Endodermal cell (in vitro differentiated cells): Measurements from ENCODE around the gene NRXN3. TPM values are rescaled to one million over a fixed set of nuclear protein-coding genes. Genes with fewer than 3 reads are reported as not detected.

Experiments
- DNase-seq: peaks from one replicate; pipeline ENCODE4 v3.0.0-alpha.2; 2017
- H3K27ac ChIP-seq: 2 replicates; pipeline ENCODE4 v1.5.1; 2013; ENCODE audit warnings: mild to moderate bottlenecking, low read depth, low read length, moderate library complexity
- H3K27me3 ChIP-seq: 2 replicates; pipeline ENCODE4 v1.6.1; 2013; ENCODE audit warnings: mild to moderate bottlenecking, low read length, moderate library complexity; ENCODE audit not compliant: insufficient read depth, control insufficient read depth, poor library complexity, severe bottlenecking
- H3K36me3 ChIP-seq: 2 replicates; pipeline ENCODE4 v1.7.0; 2013; ENCODE audit warnings: mild to moderate bottlenecking, low read length, moderate library complexity; ENCODE audit not compliant: control insufficient read depth, insufficient read depth
- H3K4me1 ChIP-seq: one replicate; pipeline ENCODE4 v1.7.0; 2013; ENCODE audit warnings: low read length; ENCODE audit not compliant: control insufficient read depth, insufficient read depth
- H3K4me3 ChIP-seq: 2 replicates; pipeline ENCODE4 v1.5.1; 2013; ENCODE audit warnings: mild to moderate bottlenecking, low read length, moderate library complexity
- H3K9ac ChIP-seq: 2 replicates; pipeline ENCODE4 v1.6.1; 2013; ENCODE audit warnings: mild to moderate bottlenecking, low read length, moderate library complexity; ENCODE audit not compliant: poor library complexity, severe bottlenecking; ENCODE audit errors: extremely low read depth
- H3K9me3 ChIP-seq: 2 replicates; pipeline ENCODE4 v1.6.1; 2013; ENCODE audit warnings: mild to moderate bottlenecking, low read length, moderate library complexity; ENCODE audit not compliant: control insufficient read depth
- H3K27ac Mint-ChIP-seq: 2 replicates; pipeline ENCODE4 v1.8.0; 2020; ENCODE audit warnings: mixed read lengths
- H3K27me3 Mint-ChIP-seq: 2 replicates; pipeline ENCODE4 v1.8.0; 2021; ENCODE audit warnings: mild to moderate bottlenecking, mixed read lengths; ENCODE audit not compliant: insufficient read depth
- H3K36me3 Mint-ChIP-seq: 2 replicates; pipeline ENCODE4 v1.8.0; 2020; ENCODE audit warnings: low read depth, mixed read lengths
- H3K4me1 Mint-ChIP-seq: 2 replicates; pipeline ENCODE4 v1.8.0; 2020; ENCODE audit warnings: mixed read lengths
- H3K4me3 Mint-ChIP-seq: 2 replicates; pipeline ENCODE4 v1.8.0; 2020; ENCODE audit warnings: mild to moderate bottlenecking, moderate library complexity, mixed read lengths
- H3K9me3 Mint-ChIP-seq: 2 replicates; pipeline ENCODE4 v1.8.0; 2020; ENCODE audit warnings: mild to moderate bottlenecking, mixed read lengths
- CTCF ChIP-seq: fragments of 200-600 bp; sonication (generic); conservative IDR thresholded peaks from 2 replicates; pipeline ENCODE4 v1.5.0; 2021; ENCODE audit warnings: antibody characterized with exemption, mild to moderate bottlenecking
- WGBS, 2 experiments: methylation state at CpG; one replicate each; pipeline versions ENCODE4 v1.1.5 to v1.1.7; 2013; ENCODE audit warnings: missing lambda C conversion rate in 2 of 2, mixed read lengths in 1 of 2; ENCODE audit not compliant: insufficient coverage in 1 of 2, insufficient read length in 1 of 2; 5-methylcytosine and 5-hydroxymethylcytosine counted together
- total RNA-seq, 2 donors: library from RNA; stranded (reverse); fragmentation: NEBNext Ultra II Directional in 1 of 2; extraction: Animal tissue kit (Norgen Biotek cat#: 25700) in 1 of 2; gene quantifications; 2 replicates in 1 of 2; 3 replicates in 1 of 2; pipeline ENCODE4 v1.2.1, GENCODE V29; 2021

NRXN3 gene
- total RNA-seq, 2 donors from 2014 or later: 20.9 to 21.4 TPM

DNA sequence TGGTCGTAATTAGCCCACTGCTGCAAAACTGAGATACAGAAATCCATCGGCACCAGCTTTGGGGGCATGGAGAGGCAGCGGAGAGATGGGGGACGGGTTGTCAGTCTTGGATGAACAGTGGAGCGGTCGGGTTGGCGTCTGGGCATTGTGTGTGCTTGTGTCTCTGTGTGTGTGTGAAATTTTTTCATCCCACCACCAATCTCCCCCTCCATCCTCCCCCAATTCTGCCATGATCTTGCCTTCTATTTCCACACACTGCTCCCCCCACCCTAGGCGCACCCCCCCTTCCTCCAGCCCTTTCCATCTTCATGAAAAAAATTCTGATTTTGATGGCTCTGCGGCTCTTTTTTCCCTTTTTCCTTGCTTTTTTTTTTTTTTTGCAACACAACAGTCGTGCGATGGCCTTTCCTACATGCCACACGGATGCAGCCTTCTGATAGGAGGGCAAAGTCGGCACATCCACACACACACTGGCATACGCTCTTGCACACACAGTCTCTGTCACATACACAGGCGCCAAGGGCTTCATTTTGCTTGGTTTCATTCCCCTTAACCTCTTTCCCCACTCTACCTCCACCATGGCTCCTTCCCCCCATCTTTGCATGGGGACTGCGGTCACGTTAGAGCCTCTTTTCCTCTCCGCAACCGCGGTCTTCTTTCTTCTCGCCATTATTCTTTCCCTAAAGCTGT, 3.3 kb downstream of the NRXN3 start:
- Mint-ChIP-seq H3K27me3 (peaks cover 2% of the 10 kb centered on the region), H3K4me1 (peaks cover 17% of the 10 kb centered on the region), H3K36me3 (no peaks in the 10 kb centered on the region), H3K9me3 (no peaks in the 10 kb centered on the region), H3K4me3 (no peak overlapping the region), H3K27ac (no peak overlapping the region)
- H3K27me3 ChIP-seq: no peaks in the 10 kb centered on the region
- TF ChIP-seq CTCF: no peak
- DNase-seq: no peak
- WGBS, 2 experiments: 89 to 95% methylated on average over 4 to 16 of the region's 21 CpGs
- peaks cover 4% of the 10 kb centered on the region for H3K4me1 ChIP-seq
- no peak overlapping the region for H3K27ac ChIP-seq
- no peaks in the 10 kb centered on the region for H3K9me3 ChIP-seq
- no peak overlapping the region for H3K9ac ChIP-seq
- no peaks in the 10 kb centered on the region for H3K36me3 ChIP-seq
- H3K4me3 ChIP-seq: no peak overlapping the region

GRCh38 chr14:78175412-78175811, 5.2 kb downstream of the NRXN3 start:
- Histone ChIP-seq H3K27me3 (no peaks in the 10 kb centered on the region), H3K36me3 (no peaks in the 10 kb centered on the region), H3K4me1 (no peaks in the 10 kb centered on the region), H3K9me3 (no peaks in the 10 kb centered on the region), H3K27ac (no peak overlapping the region), H3K9ac (no peak overlapping the region), H3K4me3 (no peak overlapping the region)
- no peak overlapping the region for H3K27ac Mint-ChIP-seq
- WGBS, 2 experiments: 90 to 95% methylated on average over 7 to 9 of the region's 9 CpGs
- no peak for DNase-seq
- no peaks in the 10 kb centered on the region for H3K9me3 Mint-ChIP-seq
- TF ChIP-seq CTCF: no peak
- no peaks in the 10 kb centered on the region for H3K36me3 Mint-ChIP-seq
- H3K4me3 Mint-ChIP-seq: no peak overlapping the region
- peaks cover 10% of the 10 kb centered on the region for H3K4me1 Mint-ChIP-seq
- no peaks in the 10 kb centered on the region for H3K27me3 Mint-ChIP-seq

GRCh38 chr14:78178071-78178470, 7.9 kb downstream of the NRXN3 start:
- no peaks in the 10 kb centered on the region for H3K36me3 Mint-ChIP-seq
- no peak for TF ChIP-seq CTCF

More at GRCh38 chr14:78178071-78178470, 7.9 kb downstream of the NRXN3 start:
- no peaks in the 10 kb centered on the region for H3K9me3 Mint-ChIP-seq
- Histone ChIP-seq H3K9me3 (no peaks in the 10 kb centered on the region), H3K9ac (no peak overlapping the region), H3K27ac (no peak overlapping the region), H3K36me3 (no peaks in the 10 kb centered on the region), H3K4me3 (no peak overlapping the region), H3K4me1 (no peaks in the 10 kb centered on the region), H3K27me3 (no peaks in the 10 kb centered on the region)
- H3K4me1 Mint-ChIP-seq: no peaks in the 10 kb centered on the region
- no peak overlapping the region for H3K27ac Mint-ChIP-seq
- 88 to 92% methylated on average over 2 to 3 of the region's 3 CpGs for WGBS, 2 experiments
- H3K4me3 Mint-ChIP-seq: no peak overlapping the region
- no peaks in the 10 kb centered on the region for H3K27me3 Mint-ChIP-seq
- DNase-seq: no peak
